HG02678 (cell line): ENCODE measurements around the gene FAM217B.

ENCODE experiments used
- ATAC-seq: cut with Tn5 transposase; IDR thresholded peaks from one replicate; pipeline ENCODE4 v1.9.1; 2021; ENCODE audit warnings: mild to moderate bottlenecking, moderate library complexity; ENCODE audit not compliant: unreplicated experiment

FAM217B gene

DNA sequence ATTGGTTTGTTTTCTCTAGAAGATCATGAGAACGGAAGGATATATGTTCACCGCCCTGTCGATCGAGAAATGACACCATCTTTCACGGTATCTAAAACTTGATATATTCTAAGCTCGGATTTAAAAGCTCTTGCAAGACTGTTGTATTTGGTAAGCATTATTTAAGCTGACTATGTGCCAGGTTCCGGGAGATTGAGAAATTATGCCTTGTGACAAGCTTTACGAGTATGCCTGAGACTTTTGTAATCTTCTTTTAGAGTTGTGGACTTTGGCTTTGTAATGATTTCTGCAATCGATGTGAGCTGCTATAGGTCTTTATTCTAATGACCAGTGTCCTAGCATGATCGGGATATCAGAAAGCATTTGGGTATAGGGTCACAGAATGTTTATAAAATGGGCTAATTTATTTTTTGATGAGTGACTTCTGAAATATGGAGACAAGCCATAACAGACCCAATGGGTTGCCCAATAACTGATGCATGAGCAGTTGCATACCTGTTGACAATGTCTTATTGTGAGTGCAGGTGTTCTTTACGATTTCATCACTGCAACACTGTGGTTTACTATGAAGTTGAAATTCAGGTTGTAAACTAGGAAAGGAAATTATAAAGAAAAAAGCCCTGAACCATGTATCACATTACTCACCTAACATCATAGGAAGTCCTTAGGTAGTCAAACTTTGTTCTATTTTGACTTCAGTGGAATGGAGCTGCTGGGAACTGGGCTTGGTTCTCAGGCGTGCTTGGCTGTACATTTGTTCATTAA is 32.0 kb downstream of the FAM217B start:
- no peak for ATAC-seq

- ATAC-seq, result no peak
These were observed 36.1 kb downstream of the FAM217B start for GRCh38 chr20:59976156-59976782.

GRCh38 chr20:59977086-59977485 is 36.9 kb downstream of the FAM217B start:
- ATAC-seq, result no peak

GRCh38 chr20:59983076-59983475 is 42.9 kb downstream of the FAM217B start:
- no peak for ATAC-seq

- no peak for ATAC-seq
These were observed 44.4 kb downstream of the FAM217B start for GRCh38 chr20:59984541-59984940.

DNA sequence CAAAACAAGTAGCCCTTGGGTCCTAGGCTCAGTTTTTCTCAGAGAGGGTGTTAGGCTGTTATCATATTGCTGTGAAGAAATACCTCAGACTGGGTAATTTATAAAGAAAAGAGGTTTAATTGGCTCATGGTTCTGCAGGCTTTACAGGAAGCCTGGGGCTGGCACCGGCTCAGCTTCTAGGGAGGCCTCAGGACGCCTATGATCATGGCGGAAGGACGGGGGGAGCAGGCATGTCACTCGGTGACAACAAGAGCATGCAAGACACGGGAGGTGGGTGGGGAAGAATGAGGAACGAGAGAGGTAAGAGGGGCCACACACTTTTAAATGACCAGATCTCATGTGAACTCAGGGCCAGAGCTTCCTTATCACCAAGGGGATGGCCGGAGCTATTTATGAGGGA is 45.0 kb downstream of the FAM217B start:
- ATAC-seq, result no peak

DNA sequence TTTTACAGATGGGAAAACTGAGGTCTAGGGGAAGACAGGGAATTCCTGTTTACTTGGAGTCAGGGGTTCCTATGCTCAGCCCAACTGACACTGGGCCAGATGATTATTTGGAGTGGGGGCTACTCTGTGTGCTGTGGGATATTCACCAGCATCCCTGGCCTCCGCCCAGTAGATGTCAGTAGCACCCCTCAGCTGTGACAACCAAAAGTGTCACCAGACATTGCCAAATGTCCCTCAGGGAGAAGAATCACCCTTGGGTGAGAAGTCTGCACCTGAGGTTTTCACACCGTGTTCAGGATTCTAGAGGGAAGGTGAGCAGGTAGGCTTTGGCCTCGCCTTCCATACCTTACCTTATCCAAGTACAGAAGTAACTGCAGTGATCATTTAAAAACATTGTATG is 45.7 kb downstream of the FAM217B start:
- no peak for ATAC-seq

- ATAC-seq, result no peak
These were observed 46.9 kb downstream of the FAM217B start for GRCh38 chr20:59987135-59987534.

DNA sequence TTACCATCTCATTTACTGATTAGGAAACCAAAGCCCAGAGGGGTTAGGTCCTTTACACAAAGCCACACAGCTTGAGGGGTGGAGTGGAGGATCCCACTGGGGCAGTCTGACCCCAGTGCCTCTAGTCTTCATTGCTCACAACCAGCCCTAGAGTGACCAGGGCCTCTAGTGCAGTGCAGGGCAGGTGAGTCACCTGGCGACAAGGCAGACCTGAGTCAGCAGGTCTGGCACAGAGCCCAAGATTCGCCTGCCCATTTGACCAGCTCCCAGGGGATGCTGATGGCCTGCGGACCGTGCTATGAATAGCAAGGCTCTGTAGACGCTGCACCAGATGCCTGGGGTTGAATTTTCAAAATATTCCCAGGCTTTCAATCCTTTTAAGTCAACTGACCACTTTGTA is 48.0 kb downstream of the FAM217B start:
- no peak for ATAC-seq

- no peak for ATAC-seq
These were observed 52.4 kb downstream of the FAM217B start for GRCh38 chr20:59992526-59993084.

GRCh38 chr20:59993736-59994430 is 53.7 kb downstream of the FAM217B start:
- no peak for ATAC-seq

DNA sequence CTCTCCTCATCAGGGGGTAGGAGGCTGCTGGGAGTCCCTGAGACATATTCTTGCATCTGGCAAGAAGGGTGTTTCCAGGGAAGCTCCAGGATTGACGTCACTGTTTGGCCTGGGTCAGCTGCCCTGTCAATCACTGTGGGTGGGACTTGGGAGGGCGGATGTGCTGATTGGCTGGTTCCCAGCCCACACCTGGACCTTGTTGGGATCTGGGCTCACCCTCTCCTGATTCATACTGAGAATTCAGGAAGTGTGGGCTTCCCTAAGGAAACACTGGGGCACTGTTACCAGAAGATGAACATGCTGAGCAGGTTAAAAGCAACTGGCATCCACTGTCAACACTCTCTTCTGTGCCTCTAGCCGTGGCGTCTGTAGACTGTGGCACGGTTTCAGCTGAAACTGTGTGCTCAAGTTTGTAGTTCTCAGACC is 54.5 kb downstream of the FAM217B start:
- ATAC-seq, result no peak

GRCh38 chr20:59996108-59996507 is 55.9 kb downstream of the FAM217B start:
- ATAC-seq, result no peak

DNA sequence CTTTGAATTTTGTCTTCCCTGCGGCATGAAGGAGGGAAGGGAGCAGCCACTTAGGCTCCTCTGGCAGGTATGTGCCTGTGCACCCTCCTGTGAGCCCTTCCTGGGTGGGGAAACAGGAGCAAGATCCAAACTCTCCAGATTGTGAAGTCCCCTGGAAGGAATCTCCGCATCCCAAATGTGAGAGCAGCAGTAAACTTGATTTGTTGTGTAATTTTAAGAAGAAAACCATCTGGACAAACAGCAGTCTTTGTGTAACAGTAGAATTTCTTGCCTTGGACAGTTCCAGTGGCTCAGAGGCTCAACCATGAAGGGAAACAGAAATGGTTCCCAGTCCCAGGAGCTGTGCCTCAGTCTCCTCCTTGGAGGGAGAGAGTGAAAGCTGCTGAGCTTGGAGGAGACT is 57.7 kb downstream of the FAM217B start:
- ATAC-seq, result no peak
